H1 (cell line): ENCODE data around the gene UBE2O. TPM values are rescaled to one million over a fixed set of nuclear protein-coding genes. Genes with fewer than 3 reads are reported as not detected.

Experiments used
- CTCF ChIA-PET: fragments of 300-600 bp; sonication (Branson Sonifier 250); formaldehyde crosslinking; loops from one replicate; lab custom pipeline; 2021; ENCODE audit not compliant: partially characterized antibody; lab: Charles Lee
- POLR2A ChIA-PET: fragments of 300-600 bp; sonication (Branson Sonifier 250); formaldehyde crosslinking; loops from one replicate; lab custom pipeline; 2021; ENCODE audit warnings: inconsistent platforms; ENCODE audit not compliant: partially characterized antibody; lab: Charles Lee
- DNase-seq, 2 experiments: peaks; one replicate each; pipeline versions ENCODE4 v3.0.0 to v3.0.0-alpha.2; 2010 to 2022; ENCODE audit warnings: low spot score in 2 of 2, low read depth in 1 of 2, mixed read lengths in 1 of 2
- FAIRE-seq: peaks from 2 replicates; lab custom pipeline; 2011; peaks lifted over from hg19 to GRCh38; lab: Jason Lieb, UNC
- H2AFZ ChIP-seq: 2 replicates; pipeline ENCODE4 v1.8.1; 2012; ENCODE audit warnings: low read length, inconsistent platforms
- H2AK5ac ChIP-seq: 2 replicates; pipeline ENCODE4 v1.6.1; 2013; ENCODE audit warnings: low read depth, low read length
- H2BK120ac ChIP-seq: replicated peaks from 2 replicates; pipeline ENCODE3; 2013; ENCODE audit warnings: low read depth, low read length, inconsistent platforms
- H2BK12ac ChIP-seq: 2 replicates; pipeline ENCODE4 v1.6.1; 2013; ENCODE audit warnings: low read depth, low read length
- H2BK15ac ChIP-seq: 2 replicates; pipeline ENCODE4 v1.6.1; 2013; ENCODE audit warnings: low read length
- H2BK20ac ChIP-seq: 2 replicates; pipeline ENCODE4 v1.6.1; 2013; ENCODE audit warnings: low read length
- H2BK5ac ChIP-seq: 2 replicates; pipeline ENCODE4 v1.6.1; 2013; ENCODE audit warnings: low read depth, low read length
- H3K14ac ChIP-seq: 2 replicates; pipeline ENCODE4 v1.6.1; 2013; ENCODE audit warnings: inconsistent platforms; ENCODE audit not compliant: insufficient read length
- H3K18ac ChIP-seq: 2 replicates; pipeline ENCODE4 v1.6.1; 2013; ENCODE audit warnings: low read length; ENCODE audit errors: extremely low read depth
- H3K23ac ChIP-seq: 2 replicates; pipeline ENCODE4 v1.6.1; 2013; ENCODE audit warnings: inconsistent platforms; ENCODE audit not compliant: insufficient read length
- H3K23me2 ChIP-seq: 2 replicates; pipeline ENCODE4 v1.6.1; 2013; ENCODE audit warnings: low read depth, low read length
- H3K27ac ChIP-seq: 2 replicates; pipeline ENCODE4 v1.6.1; 2011; ENCODE audit warnings: low read depth, low read length, inconsistent platforms
- H3K27me3 ChIP-seq, 4 experiments: replicated peaks in 1 of 4; 1 replicate in 1 of 4; 2 replicates in 3 of 4; pipeline versions ENCODE4 v1.6.1 to v1.8.1; 2011 to 2013; ENCODE audit warnings: low read length in 3 of 4, mild to moderate bottlenecking in 3 of 4, inconsistent platforms in 2 of 4, mixed read lengths in 2 of 4, moderate library complexity in 1 of 4; ENCODE audit not compliant: control insufficient read depth in 3 of 4, insufficient read depth in 3 of 4; ENCODE audit errors: extremely low read depth in 1 of 4
- H3K36me3 ChIP-seq, 4 experiments: 2 replicates each; pipeline versions ENCODE4 v1.6.1 to v1.8.1; 2011 to 2013; ENCODE audit warnings: mild to moderate bottlenecking in 4 of 4, low read length in 3 of 4, moderate library complexity in 2 of 4, control low read depth in 1 of 4, inconsistent platforms in 1 of 4; ENCODE audit not compliant: insufficient read depth in 4 of 4, control insufficient read depth in 2 of 4
- H3K4ac ChIP-seq: replicated peaks from 2 replicates; pipeline ENCODE3; 2013; ENCODE audit warnings: low read length, low read depth, mixed read lengths, inconsistent platforms; ENCODE audit not compliant: insufficient read length
- H3K4me1 ChIP-seq, 4 experiments: replicated peaks in 1 of 4; 1 replicate in 1 of 4; 2 replicates in 3 of 4; pipeline versions ENCODE4 v1.6.1 to v1.8.1; 2011 to 2013; ENCODE audit warnings: low read length in 3 of 4, inconsistent platforms in 2 of 4, mixed read lengths in 1 of 4; ENCODE audit not compliant: insufficient read depth in 4 of 4, control insufficient read depth in 3 of 4
- H3K4me2 ChIP-seq, 2 experiments: 2 replicates each; pipeline versions ENCODE4 v1.6.1 to v1.8.1; 2011 to 2013; ENCODE audit warnings: low read depth in 2 of 2, low read length in 2 of 2, control low read depth in 1 of 2, inconsistent platforms in 1 of 2, mild to moderate bottlenecking in 1 of 2; ENCODE audit not compliant: insufficient read depth in 1 of 2
- H3K4me3 ChIP-seq, 4 experiments: fragments of 200-600, 300-600 bp in 1 of 4; sonication (generic), shearing (Covaris generic), sonication (Bioruptor Twin) in 1 of 4; 2 replicates each; pipeline versions ENCODE4 v1.5.1 to v1.8.1; 2011 to 2016; ENCODE audit warnings: low read length in 4 of 4, low read depth in 3 of 4, control low read depth in 2 of 4, inconsistent platforms in 2 of 4, mild to moderate bottlenecking in 2 of 4, mixed read lengths in 1 of 4, moderate library complexity in 1 of 4; ENCODE audit not compliant: insufficient read depth in 2 of 4; ENCODE audit errors: extremely low read depth in 1 of 4
- H3K56ac ChIP-seq: replicated peaks from 2 replicates; pipeline ENCODE3; 2013; ENCODE audit warnings: low read depth, mild to moderate bottlenecking, mixed read lengths, low read length, inconsistent platforms; ENCODE audit not compliant: insufficient read length
- H3K79me1 ChIP-seq: 2 replicates; pipeline ENCODE4 v1.6.1; 2013; ENCODE audit warnings: low read depth, low read length, control low read depth
- H3K79me2 ChIP-seq, 2 experiments: 2 replicates each; pipeline versions ENCODE4 v1.6.1 to v1.8.1; 2012 to 2013; ENCODE audit warnings: low read length in 2 of 2, mild to moderate bottlenecking in 2 of 2, inconsistent platforms in 1 of 2; ENCODE audit not compliant: insufficient read depth in 2 of 2, control insufficient read depth in 1 of 2
- H3K9ac ChIP-seq, 4 experiments: replicated peaks in 1 of 4; 1 replicate in 1 of 4; 2 replicates in 3 of 4; pipeline versions ENCODE4 v1.6.1 to v1.8.1; 2011 to 2013; ENCODE audit warnings: low read depth in 3 of 4, low read length in 3 of 4, control low read depth in 2 of 4, mild to moderate bottlenecking in 2 of 4, moderate library complexity in 2 of 4, inconsistent platforms in 1 of 4; ENCODE audit errors: extremely low read depth in 1 of 4
- H3K9me3 ChIP-seq, 2 experiments: 2 replicates each; pipeline versions ENCODE4 v1.6.1 to v1.8.1; 2012 to 2013; ENCODE audit warnings: mild to moderate bottlenecking in 2 of 2, moderate library complexity in 2 of 2, control low read depth in 1 of 2, inconsistent platforms in 1 of 2, low read depth in 1 of 2, low read length in 1 of 2, mixed read lengths in 1 of 2; ENCODE audit not compliant: insufficient read depth in 2 of 2
- H4K20me1 ChIP-seq, 2 experiments: replicated peaks in 1 of 2; 2 replicates each; pipeline versions ENCODE3 to v1.8.1; 2011 to 2013; ENCODE audit warnings: inconsistent platforms in 2 of 2, low read length in 2 of 2, mild to moderate bottlenecking in 1 of 2; ENCODE audit not compliant: insufficient read depth in 2 of 2, control insufficient read depth in 1 of 2
- H4K5ac ChIP-seq: 2 replicates; pipeline ENCODE4 v1.6.1; 2013; ENCODE audit warnings: low read length, low read depth, mixed read lengths, inconsistent platforms; ENCODE audit not compliant: insufficient read length
- H4K8ac ChIP-seq: 2 replicates; pipeline ENCODE4 v1.8.0; 2013; ENCODE audit warnings: mild to moderate bottlenecking, moderate library complexity, low read length, inconsistent platforms; ENCODE audit not compliant: insufficient read depth; ENCODE audit errors: extremely low read depth
- H4K91ac ChIP-seq: replicated peaks from 2 replicates; pipeline ENCODE3; 2013; ENCODE audit warnings: low read length, mixed read lengths, inconsistent platforms; ENCODE audit not compliant: insufficient read length
- ASH2L ChIP-seq: fragments of 200-600, 300-600 bp; sonication (generic); IDR thresholded peaks from one replicate; pipeline ENCODE4 v1.7.1; 2017; ENCODE audit warnings: low read length
- FOSL1 ChIP-seq: IDR thresholded peaks from 2 replicates; pipeline ENCODE4 v1.6.1; 2011; ENCODE audit warnings: mild to moderate bottlenecking, low read depth, low read length, moderate library complexity; ENCODE audit not compliant: insufficient read depth
- GABPA ChIP-seq: IDR thresholded peaks from 2 replicates; pipeline ENCODE4 v1.6.1; 2011; ENCODE audit warnings: mild to moderate bottlenecking, low read length, moderate library complexity, borderline replicate concordance; ENCODE audit not compliant: insufficient read depth
- KDM5A ChIP-seq: fragments of 200-600 bp; IDR thresholded peaks from 2 replicates; pipeline ENCODE4 v1.7.1; 2012; ENCODE audit warnings: mild to moderate bottlenecking, low read length, inconsistent platforms, mixed read lengths
- NRF1 ChIP-seq: IDR thresholded peaks from 2 replicates; pipeline ENCODE4 v1.6.1; 2011; ENCODE audit warnings: mild to moderate bottlenecking, low read depth, low read length, improper control_type of control experiment
- POLR2AphosphoS5 ChIP-seq: IDR thresholded peaks from 2 replicates; pipeline ENCODE4 v1.6.1; 2011; ENCODE audit warnings: low read depth, low read length
- SUZ12 ChIP-seq: fragments of 200-600 bp; sonication (generic); IDR thresholded peaks from 2 replicates; pipeline ENCODE4 v1.6.1; 2012; ENCODE audit warnings: mild to moderate bottlenecking, inconsistent platforms, low read length, moderate library complexity, mixed read lengths
- WGBS, 2 experiments: shearing (Covaris generic) in 1 of 2; methylation state at CpG; one replicate each; pipeline versions ENCODE4 v1.1.6 to v1.1.7; 2013 to 2015; ENCODE audit warnings: low lambda C conversion rate in 2 of 2, mixed read lengths in 2 of 2, inconsistent platforms in 1 of 2, low coverage in 1 of 2, missing lambda C conversion rate in 1 of 2; ENCODE audit not compliant: insufficient replicate concordance in 2 of 2, insufficient coverage in 1 of 2, insufficient read length in 1 of 2; ENCODE audit errors: extremely low coverage in 1 of 2, missing lambda C conversion rate in 1 of 2; 5-methylcytosine and 5-hydroxymethylcytosine counted together
- polyA plus RNA-seq, 7 experiments: library from polyadenylated mRNA; depleted of rRNA in 3 of 7; stranded (reverse) in 5 of 7; unstranded in 2 of 7; fragments of >200 nt in 5 of 7; fragments of 200-250 nt in 2 of 7; gene quantifications; 1 replicate in 5 of 7; 2 replicates in 1 of 7; 4 replicates in 1 of 7; pipeline versions ENCODE4 v1.2.1 to v1.2.3, GENCODE V29; 2011 to 2013; ENCODE audit warnings: missing spikeins in 2 of 7, mixed read lengths in 2 of 7
- total RNA-seq: library from RNA; stranded (reverse); fragmentation: NEBNext Ultra II Directional; extraction: Animal tissue kit (Norgen Biotek cat#: 25700); gene quantifications from 2 replicates; pipeline ENCODE4 v1.2.1, GENCODE V29; 2021

UBE2O gene
- total and polyA plus RNA-seq, 2 of the 8 experiments (the other 6 are each of a cell fraction or from before 2014, with no cell fraction given), result 24.4 to 63.0 TPM

DNA sequence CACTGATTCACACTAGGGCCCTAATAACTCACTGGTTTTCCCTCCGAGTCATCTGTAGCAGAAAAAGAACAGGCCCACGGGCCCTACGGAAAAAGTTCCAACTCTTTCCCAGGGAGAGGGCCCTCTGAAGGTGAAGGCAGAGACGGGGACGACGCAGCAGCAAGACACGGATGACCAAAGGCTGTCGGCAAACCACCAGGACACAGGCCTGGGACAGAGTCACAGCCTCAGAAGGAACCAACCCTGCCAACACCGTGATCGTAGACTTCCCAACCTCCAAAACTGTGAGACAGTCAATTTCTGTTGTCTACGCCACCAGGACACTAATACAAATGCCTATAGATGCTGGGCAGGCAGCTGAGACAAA lies 73.7 kb downstream of the UBE2O start:
- Histone ChIP-seq H3K23ac (no peak overlapping the region), H4K91ac (no peak overlapping the region), H3K4me1 (peaks cover 0 to 25% (median 9%) of the 10 kb centered on the region in 4 experiments; a peak in 5 of 7 replicates), H3K27me3 (peaks cover 6 to 17% (median 14%) of the 10 kb centered on the region in 4 experiments; a peak in 6 of 7 replicates), H3K79me2 (no peaks in the 10 kb centered on the region), H3K9ac (no peak overlapping the region), H2AFZ (no peak overlapping the region), H3K4ac (no peak overlapping the region), H2BK15ac (no peak overlapping the region), H2BK120ac (no peak overlapping the region), H3K4me3 (no peak overlapping the region), H4K8ac (no peak overlapping the region), H3K36me3 (no peaks in the 10 kb centered on the region), H2BK12ac (0 out of 2 replicates have a peak overlapping the region, but pooled peaks have one; percentile 39), H3K23me2 (peaks cover 16% of the 10 kb centered on the region), H3K79me1 (no peaks in the 10 kb centered on the region), H3K27ac (no peak overlapping the region), H2BK20ac (peak overlapping the region; percentile 15; the same call in 1 of the 2 replicates), H3K9me3 (no peaks in the 10 kb centered on the region), H4K20me1 (no peaks in the 10 kb centered on the region), H3K4me2 (no peak overlapping the region), H3K14ac (no peak overlapping the region), H2BK5ac (no peak overlapping the region), H2AK5ac (no peak overlapping the region), H3K18ac (no peak overlapping the region), H4K5ac (no peak overlapping the region), H3K56ac (no peak overlapping the region)
- DNase-seq (no peak), FAIRE-seq (no peak)
- ChIA-PET POLR2A (interaction anchor here (1.0 kb wide), 1 partner anchor 77 kb away, joined by 3 read pairs; no protein-coding TSS in a partner anchor), CTCF (interaction anchor here (0.6 to 28.1 kb wide), 7 partner anchors 18 to 127 kb away, joined by 3 to 635 read pairs (median 5); partner anchors contain the start of gene PRPSAP1)
- WGBS, 2 experiments, result 86% methylated on average over 11 of the region's 11 CpGs; no CpG with 5 or more reads in 1 of the 2 experiments
- TF ChIP-seq NRF1 (no peak), POLR2AphosphoS5 (no peak), SUZ12 (no peak), KDM5A (no peak), ASH2L (no peak), GABPA (no peak), FOSL1 (no peak)
